DOHH2 (cell line): ENCODE data around the gene TUBB3.

Experiments
- H3F3A ChIP-seq: fragments of 200-600 bp; sonication (generic), shearing (Covaris generic); 2 replicates; pipeline ENCODE4 v1.6.0; 2016; ENCODE audit warnings: antibody characterized with exemption, mild to moderate bottlenecking; ENCODE audit not compliant: control insufficient read depth, insufficient read depth
- H3K27ac ChIP-seq: fragments of 200-600 bp; sonication (generic); 2 replicates; pipeline ENCODE4 v1.5.1; 2014; ENCODE audit warnings: low read depth, mild to moderate bottlenecking, low read length, moderate library complexity
- H3K27me3 ChIP-seq: fragments of 200-600 bp; sonication (generic); 2 replicates; pipeline ENCODE4 v1.6.1; 2014; ENCODE audit warnings: mild to moderate bottlenecking, low read length, mixed read lengths; ENCODE audit not compliant: control insufficient read depth
- H3K36me3 ChIP-seq: fragments of 200-600 bp; sonication (generic); 2 replicates; pipeline ENCODE4 v1.6.1; 2014; ENCODE audit warnings: mild to moderate bottlenecking, low read length, moderate library complexity, mixed read lengths; ENCODE audit not compliant: control insufficient read depth
- H3K4me1 ChIP-seq: fragments of 200-600 bp; sonication (generic); 2 replicates; pipeline ENCODE4 v1.6.1; 2014; ENCODE audit warnings: mild to moderate bottlenecking, low read length, mixed read lengths; ENCODE audit not compliant: control insufficient read depth
- H3K4me2 ChIP-seq: fragments of 200-600 bp; sonication (generic); 2 replicates; pipeline ENCODE4 v1.6.0; 2014; ENCODE audit warnings: mild to moderate bottlenecking, low read length, moderate library complexity
- H3K4me3 ChIP-seq: fragments of 200-600 bp; sonication (generic); 2 replicates; pipeline ENCODE4 v1.5.1; 2014; ENCODE audit warnings: mild to moderate bottlenecking, low read length, mixed read lengths
- H3K79me2 ChIP-seq: fragments of 200-600 bp; sonication (generic); 2 replicates; pipeline ENCODE4 v1.6.1; 2014; ENCODE audit warnings: mild to moderate bottlenecking, low read length, mixed read lengths; ENCODE audit not compliant: control insufficient read depth
- H3K9me2 ChIP-seq: fragments of 200-600 bp; sonication (generic); replicated peaks from 2 replicates; pipeline ENCODE4 v1.6.1; 2014; ENCODE audit warnings: mild to moderate bottlenecking, low read length, mixed read lengths; ENCODE audit not compliant: control insufficient read depth
- H3K9me3 ChIP-seq: fragments of 200-600 bp; sonication (generic); 2 replicates; pipeline ENCODE4 v1.6.1; 2014; ENCODE audit warnings: antibody characterized with exemption, low read length, mixed read lengths; ENCODE audit not compliant: control insufficient read depth, insufficient read depth
- H4K20me1 ChIP-seq: fragments of 200-600 bp; sonication (generic); 2 replicates; pipeline ENCODE4 v1.6.0; 2014; ENCODE audit warnings: low read depth, mild to moderate bottlenecking, antibody characterized with exemption, low read length, moderate library complexity; ENCODE audit not compliant: control insufficient read depth, insufficient read depth
- CTCF ChIP-seq: fragments of 200-600 bp; sonication (generic); IDR thresholded peaks from one replicate; pipeline ENCODE4 v1.5.1; 2014; ENCODE audit warnings: antibody characterized with exemption, mild to moderate bottlenecking, low read depth, low read length; ENCODE audit not compliant: poor library complexity, severe bottlenecking
- EZH2phosphoT487 ChIP-seq: fragments of 200-600 bp; sonication (generic); IDR thresholded peaks from 2 replicates; pipeline ENCODE4 v1.6.1; 2017; ENCODE audit warnings: borderline replicate concordance, mild to moderate bottlenecking, antibody characterized with exemption, low read length, moderate library complexity, mixed read lengths

The TUBB3 gene

GRCh38 chr16:89908236-89908635, 14.9 kb upstream of the TUBB3 start:
- peaks cover 82% of the 10 kb centered on the region for H3K36me3 ChIP-seq
- no peaks in the 10 kb centered on the region for H3K27me3 ChIP-seq
- H3K9me3 ChIP-seq, result peaks cover 7% of the 10 kb centered on the region; the same call in 1 of the 2 replicates
- peaks cover 11% of the 10 kb centered on the region for H3F3A ChIP-seq
- peak overlapping the region; percentile 48; the same call in 1 of the 2 replicates for H3K4me3 ChIP-seq
- no peaks in the 10 kb centered on the region for H4K20me1 ChIP-seq
- TF ChIP-seq CTCF, result no peak
- no peak for TF ChIP-seq EZH2phosphoT487
- no peaks in the 10 kb centered on the region for H3K9me2 ChIP-seq
- 0 out of 2 replicates have a peak, but pooled peaks cover 6% of the 10 kb centered on the region for H3K79me2 ChIP-seq
- H3K4me2 ChIP-seq, result peak overlapping the region; percentile 74
- peak overlapping the region; percentile 97 for H3K27ac ChIP-seq
- peaks cover 27% of the 10 kb centered on the region for H3K4me1 ChIP-seq

GRCh38 chr16:89909777-89910716, 13.1 kb upstream of the TUBB3 start:
- Histone ChIP-seq H3K9me2 (no peaks in the 10 kb centered on the region), H3K27me3 (no peaks in the 10 kb centered on the region), H3F3A (peaks cover 13% of the 10 kb centered on the region), H3K79me2 (peaks cover 6% of the 10 kb centered on the region; the same call in 1 of the 2 replicates), H3K9me3 (peaks cover 7% of the 10 kb centered on the region; the same call in 1 of the 2 replicates), H3K4me1 (peaks cover 27% of the 10 kb centered on the region), H3K27ac (peak overlapping the region; percentile 97), H4K20me1 (no peaks in the 10 kb centered on the region), H3K36me3 (peaks cover 74% of the 10 kb centered on the region), H3K4me2 (peak overlapping the region; percentile 74), H3K4me3 (peak overlapping the region; percentile 48; the same call in 1 of the 2 replicates)
- TF ChIP-seq CTCF (peak; percentile 97), EZH2phosphoT487 (no peak)

- Histone ChIP-seq H3K36me3 (peaks cover 66% of the 10 kb centered on the region), H3K27me3 (no peaks in the 10 kb centered on the region), H3K79me2 (peaks cover 6% of the 10 kb centered on the region; the same call in 1 of the 2 replicates), H3K4me1 (peaks cover 27% of the 10 kb centered on the region), H3K4me3 (no peak overlapping the region), H3K9me2 (no peaks in the 10 kb centered on the region), H3F3A (peaks cover 16% of the 10 kb centered on the region), H3K4me2 (no peak overlapping the region), H3K27ac (no peak overlapping the region), H3K9me3 (peaks cover 7% of the 10 kb centered on the region; the same call in 1 of the 2 replicates), H4K20me1 (no peaks in the 10 kb centered on the region)
- no peak for TF ChIP-seq CTCF
- no peak for TF ChIP-seq EZH2phosphoT487
Measured at GRCh38 chr16:89910717-89911354, 12.3 kb upstream of the TUBB3 start.
